Liver (tissue), 9 donors: ENCODE measurements around the gene SMAP2. TPM values are rescaled to one million over a fixed set of nuclear protein-coding genes. Genes with fewer than 3 reads are reported as not detected.
"Not testable (repeated sequence)": the region's sequence is repeated elsewhere in the genome, so short reads cannot be mapped to it uniquely, and the experiment has no call there.

Experiments
- DNase-seq: peaks from one replicate; pipeline ENCODE4 v3.0.0-alpha.2; 2017; ENCODE audit warnings: low spot score
- H3K27ac ChIP-seq, 2 donors: one replicate each; pipeline ENCODE4 v1.7.0; 2013; ENCODE audit warnings: inconsistent platforms in 2 of 2, low read length in 2 of 2, control low read depth in 1 of 2, low read depth in 1 of 2, mild to moderate bottlenecking in 1 of 2
- H3K27me3 ChIP-seq, 4 donors: one replicate each; pipeline versions ENCODE4 v1.6.1 to v1.7.0; 2013; ENCODE audit warnings: low read length in 3 of 4, inconsistent platforms in 1 of 4, mild to moderate bottlenecking in 1 of 4, moderate library complexity in 1 of 4; ENCODE audit not compliant: control insufficient read depth in 4 of 4, insufficient read depth in 4 of 4
- H3K36me3 ChIP-seq, 4 donors: one replicate each; pipeline versions ENCODE4 v1.6.1 to v1.7.0; 2013; ENCODE audit warnings: low read length in 3 of 4, mild to moderate bottlenecking in 3 of 4, low read depth in 1 of 4, moderate library complexity in 1 of 4; ENCODE audit not compliant: control insufficient read depth in 4 of 4, insufficient read depth in 3 of 4
- H3K4me1 ChIP-seq, 4 donors: one replicate each; pipeline versions ENCODE4 v1.6.1 to v1.7.0; 2013; ENCODE audit warnings: low read length in 3 of 4, mild to moderate bottlenecking in 3 of 4, moderate library complexity in 1 of 4; ENCODE audit not compliant: control insufficient read depth in 4 of 4, insufficient read depth in 4 of 4
- H3K4me3 ChIP-seq, 3 donors: one replicate each; pipeline versions ENCODE4 v1.6.1 to v1.7.0; 2013; ENCODE audit warnings: low read length in 3 of 3, control low read depth in 1 of 3, low read depth in 1 of 3, mild to moderate bottlenecking in 1 of 3
- H3K9ac ChIP-seq, 2 donors: one replicate each; pipeline ENCODE4 v1.7.0; 2013; ENCODE audit warnings: low read length in 2 of 2, mild to moderate bottlenecking in 2 of 2, moderate library complexity in 2 of 2, control low read depth in 1 of 2, low read depth in 1 of 2
- H3K9me3 ChIP-seq, 4 donors: one replicate each; pipeline versions ENCODE4 v1.6.1 to v1.7.0; 2013; ENCODE audit warnings: low read length in 3 of 4; ENCODE audit not compliant: control insufficient read depth in 4 of 4
- EGR1 ChIP-seq, 2 donors: IDR thresholded peaks; 2 replicates each; pipeline ENCODE4 v1.6.1; 2016 to 2018; ENCODE audit warnings: antibody characterized with exemption in 2 of 2, low read depth in 2 of 2
- FOXA1 ChIP-seq: IDR thresholded peaks from 2 replicates; pipeline ENCODE4 v1.6.1; 2016; ENCODE audit warnings: antibody characterized with exemption
- FOXA2 ChIP-seq: IDR thresholded peaks from 2 replicates; pipeline ENCODE4 v1.6.1; 2016; ENCODE audit warnings: antibody characterized with exemption
- GABPA ChIP-seq, 2 donors: IDR thresholded peaks in 1 of 2; conservative IDR thresholded peaks in 1 of 2; 2 replicates each; pipeline ENCODE4 v1.6.1; 2016; ENCODE audit warnings: antibody characterized with exemption in 2 of 2, mild to moderate bottlenecking in 1 of 2, moderate library complexity in 1 of 2
- HNF4A ChIP-seq, 2 donors: conservative IDR thresholded peaks; 2 replicates each; pipeline ENCODE4 v1.6.1; 2016; ENCODE audit warnings: antibody characterized with exemption in 2 of 2, mild to moderate bottlenecking in 2 of 2
- JUND ChIP-seq, 2 donors: IDR thresholded peaks; 2 replicates each; pipeline ENCODE4 v1.6.1; 2016; ENCODE audit warnings: antibody characterized with exemption in 2 of 2
- NR2F2 ChIP-seq: IDR thresholded peaks from 2 replicates; pipeline ENCODE4 v1.6.1; 2016; ENCODE audit warnings: antibody characterized with exemption
- RAD21 ChIP-seq, 2 donors: IDR thresholded peaks; 2 replicates each; pipeline ENCODE4 v1.6.1; 2016; ENCODE audit warnings: antibody characterized with exemption in 2 of 2, mild to moderate bottlenecking in 2 of 2
- RXRA ChIP-seq, 2 donors: IDR thresholded peaks; 2 replicates each; pipeline ENCODE4 v1.6.1; 2017 to 2018; ENCODE audit warnings: antibody characterized with exemption in 2 of 2, mild to moderate bottlenecking in 1 of 2
- SP1 ChIP-seq: IDR thresholded peaks from 2 replicates; pipeline ENCODE4 v1.6.1; 2018; ENCODE audit warnings: antibody characterized with exemption, mild to moderate bottlenecking
- TAF1 ChIP-seq: conservative IDR thresholded peaks from 2 replicates; pipeline ENCODE4 v1.6.1; 2016; ENCODE audit warnings: antibody characterized with exemption, mild to moderate bottlenecking
- YY1 ChIP-seq: IDR thresholded peaks from 2 replicates; pipeline ENCODE4 v1.6.1; 2016; ENCODE audit warnings: antibody characterized with exemption, mild to moderate bottlenecking
- WGBS: extraction: QIAGEN DNeasy Blood & Tissue Kit; methylation state at CpG from one replicate; pipeline ENCODE4 v1.1.7; 2013; 5-methylcytosine and 5-hydroxymethylcytosine counted together
- polyA plus RNA-seq, 2 donors: library from polyadenylated mRNA; stranded (reverse) in 1 of 2; unstranded in 1 of 2; fragments of 200-250 nt in 1 of 2; fragments of >200 nt in 1 of 2; fragmentation: Nextera tagmentation in 1 of 2; extraction: Ambion mirVana in 1 of 2; gene quantifications; one replicate each; pipeline versions ENCODE4 v1.2.1 to v1.2.3, GENCODE V29; 2013 to 2015
- total RNA-seq, 2 donors: library from RNA; depleted of rRNA; stranded (reverse); fragments of >200 nt; gene quantifications; one replicate each; pipeline ENCODE4 v1.2.3, GENCODE V29; 2014
- TF ChIP-seq, protein P1 (sequence below): IDR thresholded peaks from 2 replicates; pipeline ENCODE4 v1.6.1; 2016; ENCODE audit warnings: antibody characterized with exemption, mild to moderate bottlenecking
- TF ChIP-seq, protein P2 (sequence below): IDR thresholded peaks from 2 replicates; pipeline ENCODE4 v1.6.1; 2016; ENCODE audit warnings: antibody characterized with exemption
- TF ChIP-seq, protein P3 (sequence below): IDR thresholded peaks from 2 replicates; pipeline ENCODE4 v1.6.1; 2016; ENCODE audit warnings: antibody characterized with exemption
- TF ChIP-seq, protein P4 (sequence below): fragments of 150-350 bp; IDR thresholded peaks from 2 replicates; pipeline ENCODE4 v1.5.1; 2017; ENCODE audit warnings: improper control_type of control experiment, low read depth, low read length; ENCODE audit not compliant: missing input control
- TF ChIP-seq, protein P5 (sequence below): IDR thresholded peaks from 2 replicates; pipeline ENCODE4 v1.6.1; 2016; ENCODE audit warnings: antibody characterized with exemption
- donor health status: healthy.
- donor health status: healthy.
- donor health status: healthy.
- donor health status: healthy.
- donor health status: healthy.

Gene SMAP2
- total and polyA plus RNA-seq, 4 donors = 20.0 to 36.8 (median 29.8) TPM

DNA sequence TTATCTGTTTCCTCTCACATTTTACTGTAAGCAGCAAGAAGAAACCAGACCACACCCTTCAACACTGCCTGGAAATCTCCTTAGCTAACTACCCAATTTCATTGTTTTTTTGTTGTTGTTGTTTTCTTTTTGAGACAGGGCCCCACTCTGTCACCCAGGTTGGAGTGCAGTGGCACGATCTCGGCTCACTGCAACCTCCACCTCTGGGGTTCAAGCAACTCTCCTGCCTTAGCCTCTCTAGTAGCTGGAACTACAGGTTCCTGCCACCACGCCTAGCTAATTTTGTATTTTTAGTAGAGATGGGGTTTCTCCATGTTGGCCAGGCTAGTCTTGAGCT lies 31.2 kb upstream of the SMAP2 start:
- Histone ChIP-seq H3K4me1 (peaks cover 0 to 15% (median 5%) of the 10 kb centered on the region in 4 donors), H3K9ac (peak overlapping the region in 1 of 2 donors; percentile 13), H3K27ac (peak overlapping the region in 1 of 2 donors; percentile 18)
- 90% methylated on average over 3 of the region's 3 CpGs for WGBS
- not testable (repeated sequence) for DNase-seq, H3K4me3 ChIP-seq, H3K9me3 ChIP-seq, H3K36me3 ChIP-seq, H3K27me3 ChIP-seq
- peak; percentile 7 for TF ChIP-seq NR2F2

DNA sequence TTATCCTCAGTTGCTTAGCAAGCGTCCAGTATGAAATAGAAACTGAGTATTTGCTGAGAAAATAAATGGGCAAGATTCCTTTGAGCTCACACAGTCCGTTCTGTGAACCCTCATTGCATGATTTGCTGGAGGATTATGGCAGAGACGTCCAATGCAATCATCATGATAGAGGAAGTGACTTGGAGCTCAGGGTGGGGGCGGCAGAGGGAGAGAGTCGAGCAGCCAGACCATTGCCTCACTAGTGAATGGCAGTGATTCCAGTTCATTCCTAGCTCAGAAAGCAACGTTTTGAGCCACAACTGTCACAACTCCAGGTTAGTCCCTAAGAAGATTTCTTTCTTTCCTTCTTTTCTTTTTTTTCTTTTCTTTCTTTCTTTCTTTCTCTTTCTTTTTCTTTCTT lies 28.9 kb upstream of the SMAP2 start:
- peaks cover 0 to 7% (median under 1%) of the 10 kb centered on the region in 4 donors for H3K4me1 ChIP-seq
- H3K36me3 ChIP-seq = no peaks in the 10 kb centered on the region
- no peaks in the 10 kb centered on the region for H3K9me3 ChIP-seq
- 30% methylated on average over 6 of the region's 6 CpGs for WGBS
- no peaks in the 10 kb centered on the region for H3K27me3 ChIP-seq
- no peak overlapping the region for H3K9ac ChIP-seq
- no peak for TF ChIP-seq RXRA (IDR thresholded peaks at IDR 0.05)
- TF ChIP-seq, protein P1, sequence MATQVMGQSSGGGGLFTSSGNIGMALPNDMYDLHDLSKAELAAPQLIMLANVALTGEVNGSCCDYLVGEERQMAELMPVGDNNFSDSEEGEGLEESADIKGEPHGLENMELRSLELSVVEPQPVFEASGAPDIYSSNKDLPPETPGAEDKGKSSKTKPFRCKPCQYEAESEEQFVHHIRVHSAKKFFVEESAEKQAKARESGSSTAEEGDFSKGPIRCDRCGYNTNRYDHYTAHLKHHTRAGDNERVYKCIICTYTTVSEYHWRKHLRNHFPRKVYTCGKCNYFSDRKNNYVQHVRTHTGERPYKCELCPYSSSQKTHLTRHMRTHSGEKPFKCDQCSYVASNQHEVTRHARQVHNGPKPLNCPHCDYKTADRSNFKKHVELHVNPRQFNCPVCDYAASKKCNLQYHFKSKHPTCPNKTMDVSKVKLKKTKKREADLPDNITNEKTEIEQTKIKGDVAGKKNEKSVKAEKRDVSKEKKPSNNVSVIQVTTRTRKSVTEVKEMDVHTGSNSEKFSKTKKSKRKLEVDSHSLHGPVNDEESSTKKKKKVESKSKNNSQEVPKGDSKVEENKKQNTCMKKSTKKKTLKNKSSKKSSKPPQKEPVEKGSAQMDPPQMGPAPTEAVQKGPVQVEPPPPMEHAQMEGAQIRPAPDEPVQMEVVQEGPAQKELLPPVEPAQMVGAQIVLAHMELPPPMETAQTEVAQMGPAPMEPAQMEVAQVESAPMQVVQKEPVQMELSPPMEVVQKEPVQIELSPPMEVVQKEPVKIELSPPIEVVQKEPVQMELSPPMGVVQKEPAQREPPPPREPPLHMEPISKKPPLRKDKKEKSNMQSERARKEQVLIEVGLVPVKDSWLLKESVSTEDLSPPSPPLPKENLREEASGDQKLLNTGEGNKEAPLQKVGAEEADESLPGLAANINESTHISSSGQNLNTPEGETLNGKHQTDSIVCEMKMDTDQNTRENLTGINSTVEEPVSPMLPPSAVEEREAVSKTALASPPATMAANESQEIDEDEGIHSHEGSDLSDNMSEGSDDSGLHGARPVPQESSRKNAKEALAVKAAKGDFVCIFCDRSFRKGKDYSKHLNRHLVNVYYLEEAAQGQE = no peak
- TF ChIP-seq FOXA1 = no peak
- no peak for TF ChIP-seq GABPA (IDR thresholded peaks at IDR 0.05 in 1 of 2, conservative IDR thresholded peaks at IDR 0.05 in 1 of 2)
- TF ChIP-seq, protein P2, sequence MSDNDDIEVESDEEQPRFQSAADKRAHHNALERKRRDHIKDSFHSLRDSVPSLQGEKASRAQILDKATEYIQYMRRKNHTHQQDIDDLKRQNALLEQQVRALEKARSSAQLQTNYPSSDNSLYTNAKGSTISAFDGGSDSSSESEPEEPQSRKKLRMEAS = no peak
- TF ChIP-seq FOXA2 = no peak
- TF ChIP-seq RAD21 (IDR thresholded peaks at IDR 0.05) = peak in 1 of 2 donors; percentile 25
- no peak for TF ChIP-seq NR2F2
- TF ChIP-seq HNF4A (conservative IDR thresholded peaks at IDR 0.05) = no peak
- TF ChIP-seq YY1 = peak; percentile 8
- no peak for TF ChIP-seq JUND (IDR thresholded peaks at IDR 0.05)
- TF ChIP-seq, protein P3, sequence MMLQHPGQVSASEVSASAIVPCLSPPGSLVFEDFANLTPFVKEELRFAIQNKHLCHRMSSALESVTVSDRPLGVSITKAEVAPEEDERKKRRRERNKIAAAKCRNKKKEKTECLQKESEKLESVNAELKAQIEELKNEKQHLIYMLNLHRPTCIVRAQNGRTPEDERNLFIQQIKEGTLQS = no peak
- TF ChIP-seq, protein P4, sequence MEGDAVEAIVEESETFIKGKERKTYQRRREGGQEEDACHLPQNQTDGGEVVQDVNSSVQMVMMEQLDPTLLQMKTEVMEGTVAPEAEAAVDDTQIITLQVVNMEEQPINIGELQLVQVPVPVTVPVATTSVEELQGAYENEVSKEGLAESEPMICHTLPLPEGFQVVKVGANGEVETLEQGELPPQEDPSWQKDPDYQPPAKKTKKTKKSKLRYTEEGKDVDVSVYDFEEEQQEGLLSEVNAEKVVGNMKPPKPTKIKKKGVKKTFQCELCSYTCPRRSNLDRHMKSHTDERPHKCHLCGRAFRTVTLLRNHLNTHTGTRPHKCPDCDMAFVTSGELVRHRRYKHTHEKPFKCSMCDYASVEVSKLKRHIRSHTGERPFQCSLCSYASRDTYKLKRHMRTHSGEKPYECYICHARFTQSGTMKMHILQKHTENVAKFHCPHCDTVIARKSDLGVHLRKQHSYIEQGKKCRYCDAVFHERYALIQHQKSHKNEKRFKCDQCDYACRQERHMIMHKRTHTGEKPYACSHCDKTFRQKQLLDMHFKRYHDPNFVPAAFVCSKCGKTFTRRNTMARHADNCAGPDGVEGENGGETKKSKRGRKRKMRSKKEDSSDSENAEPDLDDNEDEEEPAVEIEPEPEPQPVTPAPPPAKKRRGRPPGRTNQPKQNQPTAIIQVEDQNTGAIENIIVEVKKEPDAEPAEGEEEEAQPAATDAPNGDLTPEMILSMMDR = no peak
- no peak for TF ChIP-seq SP1
- H3K27ac ChIP-seq = no peak overlapping the region
- H3K4me3 ChIP-seq = no peak overlapping the region
- no peak for DNase-seq

DNA sequence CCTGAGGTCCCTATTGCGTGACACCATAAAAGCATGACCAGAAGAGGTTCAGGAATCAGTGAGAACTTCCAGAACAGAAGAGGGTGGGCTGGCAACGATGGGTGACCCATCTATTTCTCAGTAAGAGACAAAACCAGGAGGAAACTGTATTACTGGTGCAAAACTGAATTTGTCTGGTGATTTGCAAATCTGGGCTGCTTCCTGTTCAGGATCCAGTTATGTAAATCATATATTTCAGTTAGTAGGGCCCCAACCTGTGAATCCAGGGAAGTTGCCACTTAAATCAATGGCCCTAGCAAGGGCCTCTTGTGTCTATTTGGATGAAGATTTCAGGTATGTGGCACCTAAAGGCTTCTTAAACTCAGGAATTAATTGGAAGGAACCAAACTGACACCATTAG lies 23.1 kb upstream of the SMAP2 start:
- Histone ChIP-seq H3K9me3 (no peaks in the 10 kb centered on the region), H3K4me1 (no peaks in the 10 kb centered on the region), H3K4me3 (no peak overlapping the region), H3K27ac (no peak overlapping the region), H3K9ac (no peak overlapping the region), H3K27me3 (no peaks in the 10 kb centered on the region), H3K36me3 (no peaks in the 10 kb centered on the region)
- WGBS = 93% methylated on average over 2 of the region's 2 CpGs
- DNase-seq = no peak
- TF ChIP-seq, protein P4 = no peak
- TF ChIP-seq HNF4A (conservative IDR thresholded peaks at IDR 0.05) (no peak), FOXA1 (no peak), FOXA2 (no peak), EGR1 (IDR thresholded peaks at IDR 0.05; ENCODE audit: low read depth in 2 of 2) (no peak), YY1 (no peak), RXRA (IDR thresholded peaks at IDR 0.05) (no peak), GABPA (IDR thresholded peaks at IDR 0.05 in 1 of 2, conservative IDR thresholded peaks at IDR 0.05 in 1 of 2) (no peak), SP1 (no peak), NR2F2 (no peak), TAF1 (no peak), RAD21 (IDR thresholded peaks at IDR 0.05) (no peak)
- TF ChIP-seq, protein P5, sequence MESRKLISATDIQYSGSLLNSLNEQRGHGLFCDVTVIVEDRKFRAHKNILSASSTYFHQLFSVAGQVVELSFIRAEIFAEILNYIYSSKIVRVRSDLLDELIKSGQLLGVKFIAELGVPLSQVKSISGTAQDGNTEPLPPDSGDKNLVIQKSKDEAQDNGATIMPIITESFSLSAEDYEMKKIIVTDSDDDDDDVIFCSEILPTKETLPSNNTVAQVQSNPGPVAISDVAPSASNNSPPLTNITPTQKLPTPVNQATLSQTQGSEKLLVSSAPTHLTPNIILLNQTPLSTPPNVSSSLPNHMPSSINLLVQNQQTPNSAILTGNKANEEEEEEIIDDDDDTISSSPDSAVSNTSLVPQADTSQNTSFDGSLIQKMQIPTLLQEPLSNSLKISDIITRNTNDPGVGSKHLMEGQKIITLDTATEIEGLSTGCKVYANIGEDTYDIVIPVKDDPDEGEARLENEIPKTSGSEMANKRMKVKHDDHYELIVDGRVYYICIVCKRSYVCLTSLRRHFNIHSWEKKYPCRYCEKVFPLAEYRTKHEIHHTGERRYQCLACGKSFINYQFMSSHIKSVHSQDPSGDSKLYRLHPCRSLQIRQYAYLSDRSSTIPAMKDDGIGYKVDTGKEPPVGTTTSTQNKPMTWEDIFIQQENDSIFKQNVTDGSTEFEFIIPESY = no peak
- TF ChIP-seq, protein P2 = no peak
